Motor neuron (in vitro differentiated cells): Measurements from ENCODE around the gene NEURL3. TPM values are rescaled to one million over a fixed set of nuclear protein-coding genes. Genes with fewer than 3 reads are reported as not detected.
"Not testable (repeated sequence)": the region's sequence is repeated elsewhere in the genome, so short reads cannot be mapped to it uniquely, and the experiment has no call there.

Experiments
- ATAC-seq, 8 experiments: fragments of 200-7000 bp; cut with Tn5 transposase; replicated peaks in 6 of 8; 2 replicates each; pipeline ENCODE4 v1.8.0; 2021; ENCODE audit warnings: mild to moderate bottlenecking in 8 of 8, moderate library complexity in 8 of 8
- H3K27ac ChIP-seq, 2 donors: fragments of 250-450 bp; sonication (Bioruptor Pico); 2 replicates each; pipeline ENCODE4 v1.9.0; 2021; ENCODE audit warnings: antibody characterized with exemption in 2 of 2, mild to moderate bottlenecking in 2 of 2, moderate library complexity in 1 of 2
- H3K4me1 ChIP-seq, 2 donors: fragments of 250-450 bp; sonication (Bioruptor Pico); replicated peaks in 1 of 2; 2 replicates each; pipeline ENCODE4 v1.6.1; 2021; ENCODE audit warnings: antibody characterized with exemption in 2 of 2, mild to moderate bottlenecking in 2 of 2, moderate library complexity in 1 of 2
- H3K4me3 ChIP-seq, 5 donors: fragments of 250-450 bp; sonication (Bioruptor Pico); 2 replicates each; pipeline ENCODE4 v1.9.0; 2021; ENCODE audit warnings: antibody characterized with exemption in 5 of 5, mild to moderate bottlenecking in 5 of 5, moderate library complexity in 4 of 5
- WGBS, 10 experiments: fragments of 450-650 bp; shearing (Covaris generic); methylation state at CpG; one replicate each; pipeline ENCODE4 v1.0.0; 2022; 5-methylcytosine and 5-hydroxymethylcytosine counted together
- in situ Hi-C, 9 experiments: fragments of 400-800 bp; cut with MboI; loops; one replicate each; pipeline ENCODE4 v1.15.0; 2021; ENCODE audit warnings: low sequenced_read_pairs in 9 of 9, low pct_unique_long_range_greater_than_20kb in 2 of 9; ENCODE audit not compliant: unreplicated experiment in 9 of 9
- total RNA-seq, 8 experiments: library from RNA; unstranded; fragments of 300-600 nt; gene quantifications; 2 replicates each; pipeline versions ENCODE4 v1.2.3 to v1.2.4, GENCODE V29; 2022

Gene NEURL3, protein sequence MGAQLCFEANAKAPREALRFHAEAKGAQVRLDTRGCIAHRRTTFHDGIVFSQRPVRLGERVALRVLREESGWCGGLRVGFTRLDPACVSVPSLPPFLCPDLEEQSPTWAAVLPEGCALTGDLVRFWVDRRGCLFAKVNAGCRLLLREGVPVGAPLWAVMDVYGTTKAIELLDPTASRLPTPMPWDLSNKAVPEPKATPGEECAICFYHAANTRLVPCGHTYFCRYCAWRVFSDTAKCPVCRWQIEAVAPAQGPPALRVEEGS
- total RNA-seq = under 1 TPM in 4 of 8 experiments, not detected in 4; 0.13 to 0.52 (median 0.17) TPM

- in situ Hi-C loops = loop anchor here in 4 of 9 experiments (10.0 to 25.0 kb wide), 3 partner anchors 91 to 101 kb away; no protein-coding TSS in a partner anchor
- H3K4me1 ChIP-seq = peaks cover 0 to 3% of the 10 kb centered on the region in 2 donors
- WGBS, 10 experiments = 15 to 81% (median 45%) methylated on average over 1 to 8 of the region's 9 CpGs
- ATAC-seq = peak in 6 of 8 experiments; percentile 12 to 56 (median 40)
- H3K27ac ChIP-seq = no peak within 1 kb of the TSS
- no peak within 1 kb of the TSS for H3K4me3 ChIP-seq
Observed at GRCh38 chr2:96505231-96505889, at the start of gene NEURL3. Gene NEURL3, minus strand, starts transcription at chr2:96505357. Its CDS starts 71 bp downstream, at chr2:96505286.

DNA sequence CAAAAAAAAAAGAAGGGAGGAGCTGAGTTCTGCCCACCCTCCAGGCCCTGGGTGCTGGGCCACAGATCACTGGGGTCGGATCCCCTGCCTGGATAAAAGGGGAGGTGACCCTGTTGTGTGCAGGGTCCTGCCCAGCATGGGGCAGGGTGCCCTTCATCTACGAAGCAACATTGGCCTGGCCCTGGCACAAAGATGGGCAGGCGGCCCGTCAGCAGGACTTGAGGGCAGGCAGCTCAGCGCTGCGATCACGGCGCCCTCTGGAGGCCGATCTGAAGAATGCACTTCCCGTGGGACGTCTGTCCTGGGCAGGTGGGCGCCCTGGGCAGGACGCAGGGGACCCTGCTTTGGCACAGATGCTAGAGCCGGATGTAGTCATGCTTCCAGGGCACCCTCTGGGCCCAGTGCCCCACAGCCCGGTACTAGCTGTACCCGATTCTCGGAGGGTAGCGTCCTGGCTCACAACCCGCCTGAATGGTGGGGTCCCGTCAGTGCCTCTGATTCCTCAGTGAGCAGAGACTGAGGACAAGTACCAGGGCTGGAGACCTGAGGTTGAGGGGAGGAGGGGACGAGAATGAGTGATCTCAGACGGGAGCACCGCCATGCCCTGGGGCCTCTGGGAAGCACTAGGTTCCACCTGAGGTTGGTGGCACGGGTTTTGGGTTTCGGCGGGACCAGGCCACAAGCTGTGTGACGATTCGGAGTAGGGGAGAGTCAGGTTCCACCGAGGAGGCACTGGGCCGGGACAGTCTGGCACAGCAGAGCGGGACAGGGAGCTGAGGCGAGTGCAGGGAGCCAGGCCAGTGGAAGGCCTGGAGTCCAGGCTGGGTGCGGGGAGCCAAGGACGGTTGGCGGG lies 49.4 kb upstream of the NEURL3 start:
- peak; percentile 40 to 76 (median 57) for ATAC-seq
- H3K27ac ChIP-seq = no peak overlapping the region
- no peaks in the 10 kb centered on the region for H3K4me1 ChIP-seq
- WGBS, 10 experiments = 0 to 100% (median 10%) methylated on average over 1 to 5 of the region's 35 CpGs; no CpG with 5 or more reads in 3 of the 10 experiments
- in situ Hi-C loops = no loop called here
- H3K4me3 ChIP-seq = no peak overlapping the region

- WGBS, 10 experiments = 50 to 100% methylated on average over 1 to 2 of the region's 9 CpGs; no CpG with 5 or more reads in 8 of the 10 experiments
- H3K27ac ChIP-seq, H3K4me1 ChIP-seq, H3K4me3 ChIP-seq, ATAC-seq, in situ Hi-C loops: not testable (repeated sequence)
Observed at GRCh38 chr2:96553957-96554292, 48.8 kb upstream of the NEURL3 start.

- ATAC-seq = no peak
- no peak overlapping the region for H3K27ac ChIP-seq
- no peak overlapping the region for H3K4me3 ChIP-seq
- WGBS, 10 experiments = 89 to 96% (median 91%) methylated on average over 3 to 6 of the region's 16 CpGs; no CpG with 5 or more reads in 7 of the 10 experiments
- in situ Hi-C loops = no loop called here
- H3K4me1 ChIP-seq = no peaks in the 10 kb centered on the region
Observed at GRCh38 chr2:96553176-96553956, 48.2 kb upstream of the NEURL3 start.

DNA sequence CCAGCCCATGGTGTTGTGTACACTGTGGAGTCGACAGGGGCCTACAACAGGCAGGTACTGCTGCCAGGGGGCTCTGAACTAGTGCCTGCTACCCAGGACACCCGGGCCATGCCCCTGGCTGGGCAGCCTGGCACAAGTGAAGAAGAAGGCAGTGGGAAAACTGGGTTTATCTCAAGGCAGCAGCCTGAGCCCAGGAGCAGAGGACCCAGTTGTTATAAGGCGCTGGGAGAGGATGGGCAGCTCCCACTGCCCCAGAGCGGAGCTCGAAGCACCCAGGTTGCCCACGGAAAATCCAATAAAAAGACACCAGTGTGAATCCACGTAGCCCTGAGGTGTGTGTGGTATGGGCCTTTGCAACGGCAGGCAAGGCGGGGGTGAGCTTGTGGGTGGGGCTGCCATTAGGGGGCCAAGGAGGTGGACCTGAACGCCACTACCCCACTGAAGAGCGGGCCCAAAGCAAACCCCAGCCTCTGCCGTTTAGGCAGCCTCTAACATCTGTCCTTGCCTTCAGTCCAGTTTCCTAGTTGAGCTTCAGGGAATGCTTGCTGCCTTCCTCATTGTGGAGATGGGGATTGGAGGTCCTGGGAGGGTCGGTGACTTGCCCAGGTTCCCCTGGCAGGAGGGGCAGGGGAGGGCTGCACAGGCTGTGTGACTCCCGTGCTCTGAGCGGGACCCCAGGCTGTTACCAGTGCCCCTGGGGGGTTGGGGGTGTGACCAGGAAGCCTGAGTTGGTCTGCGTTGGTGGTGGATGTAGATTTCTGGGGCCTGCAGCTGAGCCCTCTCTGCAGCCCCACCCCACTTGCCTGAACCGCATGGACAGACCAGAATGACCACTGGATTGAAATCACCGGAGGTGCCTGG lies 47.4 kb upstream of the NEURL3 start:
- ATAC-seq = peak in 1 of 8 experiments; percentile 40
- Histone ChIP-seq H3K4me3 (no peak overlapping the region), H3K27ac (no peak overlapping the region), H3K4me1 (peaks cover 3 to 6% of the 10 kb centered on the region in 2 donors)
- in situ Hi-C loops = no loop called here
- WGBS, 10 experiments = 70 to 100% (median 100%) methylated on average over 1 to 2 of the region's 18 CpGs; no CpG with 5 or more reads in 7 of the 10 experiments

DNA sequence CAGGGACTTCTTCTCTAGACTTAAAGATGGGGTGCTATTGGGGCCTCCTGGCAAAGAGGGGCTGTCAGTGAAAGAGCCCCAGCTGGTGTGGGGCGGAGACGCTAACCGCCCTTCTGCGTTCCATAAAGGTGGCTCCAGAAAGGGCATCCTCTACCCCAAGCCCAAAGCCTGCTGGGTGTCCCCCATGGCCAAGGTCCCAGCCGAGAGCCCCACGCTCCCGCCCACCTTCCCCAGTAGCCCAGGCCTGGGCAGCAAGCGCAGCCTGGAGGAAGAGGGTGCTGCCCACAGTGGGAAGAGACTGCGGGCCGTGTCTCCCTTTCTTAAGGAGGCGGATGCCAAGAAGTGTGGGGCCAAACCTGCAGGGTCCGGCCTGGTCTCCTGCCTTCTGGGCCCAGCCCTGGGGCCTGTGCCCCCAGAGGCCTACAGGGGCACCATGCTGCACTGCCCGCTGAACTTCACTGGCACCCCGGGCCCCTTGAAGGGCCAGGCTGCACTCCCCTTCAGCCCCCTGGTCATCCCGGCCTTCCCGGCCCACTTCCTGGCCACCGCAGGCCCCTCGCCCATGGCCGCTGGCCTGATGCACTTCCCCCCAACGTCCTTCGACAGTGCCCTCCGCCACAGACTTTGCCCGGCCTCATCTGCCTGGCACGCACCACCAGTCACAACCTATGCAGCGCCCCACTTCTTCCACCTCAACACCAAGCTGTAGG lies 46.6 kb upstream of the NEURL3 start:
- Histone ChIP-seq H3K4me3 (no peak overlapping the region), H3K4me1 (peaks cover 5 to 6% of the 10 kb centered on the region in 2 donors), H3K27ac (no peak overlapping the region)
- WGBS, 10 experiments = 65% methylated on average over 2 of the region's 25 CpGs; no CpG with 5 or more reads in 9 of the 10 experiments
- in situ Hi-C loops = no loop called here
- no peak for ATAC-seq

- ATAC-seq = no peak
- peaks cover 5 to 6% of the 10 kb centered on the region in 2 donors for H3K4me1 ChIP-seq
- H3K4me3 ChIP-seq = no peak overlapping the region
- H3K27ac ChIP-seq = no peak overlapping the region
- in situ Hi-C loops = no loop called here
- 89 to 100% (median 100%) methylated on average over 1 to 7 of the region's 14 CpGs; no CpG with 5 or more reads in 7 of the 10 experiments for WGBS, 10 experiments
Observed at GRCh38 chr2:96550787-96551604, 45.8 kb upstream of the NEURL3 start.

DNA sequence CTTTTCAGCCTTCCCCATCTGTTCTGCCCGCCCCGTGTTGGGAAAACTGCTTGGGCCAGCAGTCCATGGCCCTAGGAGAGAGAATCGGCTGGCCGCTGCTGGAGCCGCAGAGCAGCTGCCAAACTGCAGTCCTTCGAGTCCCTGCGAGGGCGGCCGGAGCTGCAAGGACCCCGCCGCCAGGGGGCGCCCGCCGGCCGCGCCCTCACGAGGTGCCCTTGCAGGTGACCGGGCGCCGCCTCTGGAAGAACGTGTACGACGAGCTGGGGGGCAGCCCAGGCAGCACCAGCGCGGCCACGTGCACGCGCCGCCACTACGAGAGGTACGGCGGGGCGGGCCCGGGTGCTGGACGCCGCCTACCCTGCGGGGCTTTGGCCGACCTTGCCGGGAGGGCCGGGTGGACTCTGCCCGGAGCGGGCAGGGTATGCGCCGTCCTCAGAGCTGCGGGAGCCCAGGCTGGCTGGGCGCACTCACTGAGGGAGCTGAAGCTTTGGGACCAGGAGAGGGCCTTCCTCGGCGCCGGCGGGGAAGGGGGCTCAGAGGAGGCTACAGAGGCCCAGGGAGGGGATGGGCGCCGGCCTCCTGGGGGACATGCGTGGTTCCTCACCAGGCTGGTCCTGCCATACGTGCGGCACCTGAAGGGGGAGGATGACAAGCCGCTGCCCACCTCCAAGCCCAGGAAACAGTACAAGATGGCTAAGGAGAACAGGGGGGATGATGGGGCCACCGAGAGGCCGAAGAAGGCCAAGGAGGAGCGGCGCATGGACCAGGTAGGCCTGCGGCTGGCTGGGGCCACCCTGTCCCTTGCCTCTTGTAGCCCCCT lies 45.0 kb upstream of the NEURL3 start:
- Histone ChIP-seq H3K4me1 (peaks cover 5 to 6% of the 10 kb centered on the region in 2 donors), H3K4me3 (no peak overlapping the region), H3K27ac (no peak overlapping the region)
- ATAC-seq = no peak
- in situ Hi-C loops = no loop called here
- WGBS, 10 experiments = 80 to 100% (median 90%) methylated on average over 1 to 19 of the region's 61 CpGs; no CpG with 5 or more reads in 7 of the 10 experiments

GRCh38 chr2:96549466-96549785 lies 44.3 kb upstream of the NEURL3 start:
- in situ Hi-C loops = no loop called here
- ATAC-seq = no peak
- no CpG with 5 or more reads among the region's 4 CpGs for WGBS, 10 experiments

More at GRCh38 chr2:96549466-96549785, 44.3 kb upstream of the NEURL3 start:
- Histone ChIP-seq H3K4me1 (peaks cover 5 to 6% of the 10 kb centered on the region in 2 donors), H3K4me3 (no peak overlapping the region), H3K27ac (no peak overlapping the region)
